ENCODE measurements around the gene SERPINB5.

Gene SERPINB5

DNA sequence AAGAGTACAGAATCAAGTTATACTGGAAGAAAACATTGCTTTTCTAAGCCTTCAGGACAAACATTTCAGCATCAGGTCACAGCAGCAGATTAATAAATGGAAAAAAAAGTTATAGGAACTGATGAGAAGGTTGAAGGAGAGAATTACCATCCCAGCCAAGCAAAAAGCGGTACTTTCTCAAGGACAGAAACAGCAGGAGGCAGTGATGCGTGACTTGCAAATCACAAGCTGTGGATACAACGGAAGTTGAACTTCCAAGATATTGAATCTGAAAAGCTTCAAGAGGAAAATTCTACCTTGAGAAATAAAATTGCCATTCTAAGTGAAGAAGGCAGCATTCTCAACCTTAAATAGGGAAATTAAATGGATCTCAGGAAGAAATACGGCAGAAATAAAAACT lies 46.9 kb downstream of the SERPINB5 start:
- no peak for DNase-seq (ENCODE audit: extremely low read depth in 1 of 2, low read depth in 1 of 2)

DNA sequence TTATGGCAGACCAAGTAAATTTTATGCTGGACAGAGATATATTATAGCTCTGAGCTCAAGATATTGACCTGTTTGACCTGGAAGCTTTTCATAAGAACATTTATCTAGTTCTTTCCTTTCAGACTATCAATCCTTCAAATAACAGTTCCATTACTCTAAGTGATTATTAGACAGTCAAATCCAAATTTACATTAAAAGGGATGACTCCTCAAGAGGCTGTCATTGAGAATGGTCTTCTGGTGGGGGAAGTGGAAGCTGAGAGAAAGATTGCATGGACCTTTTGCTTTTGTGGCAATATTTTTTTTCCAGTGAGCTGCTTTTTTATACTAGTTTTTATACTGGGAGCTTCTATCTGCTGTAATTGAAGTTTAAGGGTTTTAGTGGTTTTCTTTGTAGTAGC lies 50.5 kb downstream of the SERPINB5 start:
- DNase-seq (ENCODE audit: extremely low read depth in 1 of 2, low read depth in 1 of 2), result no peak

DNA sequence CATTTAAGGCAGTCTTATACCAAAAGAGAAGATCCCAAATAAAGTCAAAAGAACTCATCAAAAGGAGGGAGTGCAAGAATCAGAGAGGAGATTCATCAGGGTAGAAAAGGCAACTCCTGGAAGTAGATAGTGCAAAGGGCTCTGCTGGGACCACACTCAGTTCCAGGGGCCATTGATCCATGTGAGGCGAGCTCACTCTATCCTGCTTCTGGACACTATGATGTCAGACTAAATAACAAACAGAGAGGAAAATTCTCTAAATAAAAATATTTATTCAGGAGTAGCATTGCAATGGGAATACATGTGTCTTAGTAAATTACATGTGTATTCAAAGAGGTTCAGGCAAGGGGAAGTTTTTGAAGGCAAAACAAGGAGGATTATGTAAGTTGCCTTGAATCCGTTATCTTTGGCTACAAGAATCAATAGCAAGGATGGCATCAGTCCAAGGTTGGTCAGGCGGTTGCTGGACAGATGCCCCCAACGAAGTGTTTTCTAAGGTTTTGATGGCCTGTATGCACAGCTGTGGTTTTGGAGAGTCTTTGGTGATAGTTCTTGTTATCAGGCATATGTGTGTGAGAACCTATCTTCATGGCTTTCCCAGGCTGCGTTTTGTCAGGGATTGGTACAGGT lies 52.2 kb downstream of the SERPINB5 start:
- DNase-seq (ENCODE audit: extremely low read depth in 1 of 2, low read depth in 1 of 2), result no peak

DNA sequence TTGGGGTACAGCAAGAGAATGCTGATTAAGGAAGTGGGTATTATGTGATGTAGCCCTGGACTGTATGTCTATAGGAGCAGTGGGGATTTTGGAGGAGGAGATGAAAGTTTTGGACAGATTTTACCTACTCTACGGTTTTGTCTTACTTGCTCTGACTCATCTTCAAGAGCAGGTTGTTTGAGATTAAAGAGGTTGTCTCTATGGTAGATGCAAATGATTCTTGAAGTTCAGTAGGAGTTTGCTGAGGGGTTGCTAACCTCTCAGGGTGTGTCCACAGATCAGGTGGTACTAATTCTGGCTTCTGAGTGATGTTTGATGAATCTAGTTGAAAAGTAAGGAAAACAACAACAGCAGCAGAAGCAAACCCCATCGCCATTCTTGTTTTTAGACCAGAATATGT lies 55.7 kb downstream of the SERPINB5 start:
- no peak for DNase-seq (ENCODE audit: extremely low read depth in 1 of 2, low read depth in 1 of 2)

DNA sequence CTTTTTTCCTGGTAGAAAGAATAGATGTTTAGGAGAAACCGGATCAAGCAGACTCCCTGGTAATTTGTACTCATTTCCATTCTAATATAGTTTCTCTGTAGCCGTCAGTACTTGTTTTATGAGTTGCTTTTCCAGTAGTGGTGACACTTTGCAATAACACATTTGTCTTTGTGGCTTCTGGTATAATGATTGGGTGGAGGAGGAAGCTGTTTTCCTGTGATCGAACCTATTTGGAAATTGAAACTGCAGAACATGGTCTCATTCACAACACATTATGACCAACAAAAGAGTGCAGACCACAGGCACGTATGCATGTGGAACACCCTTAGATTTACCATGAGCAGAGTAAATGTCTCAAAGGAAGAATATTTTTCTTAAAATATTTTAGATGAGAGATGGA lies 57.9 kb downstream of the SERPINB5 start:
- DNase-seq (ENCODE audit: extremely low read depth in 1 of 2, low read depth in 1 of 2), result no peak

DNA sequence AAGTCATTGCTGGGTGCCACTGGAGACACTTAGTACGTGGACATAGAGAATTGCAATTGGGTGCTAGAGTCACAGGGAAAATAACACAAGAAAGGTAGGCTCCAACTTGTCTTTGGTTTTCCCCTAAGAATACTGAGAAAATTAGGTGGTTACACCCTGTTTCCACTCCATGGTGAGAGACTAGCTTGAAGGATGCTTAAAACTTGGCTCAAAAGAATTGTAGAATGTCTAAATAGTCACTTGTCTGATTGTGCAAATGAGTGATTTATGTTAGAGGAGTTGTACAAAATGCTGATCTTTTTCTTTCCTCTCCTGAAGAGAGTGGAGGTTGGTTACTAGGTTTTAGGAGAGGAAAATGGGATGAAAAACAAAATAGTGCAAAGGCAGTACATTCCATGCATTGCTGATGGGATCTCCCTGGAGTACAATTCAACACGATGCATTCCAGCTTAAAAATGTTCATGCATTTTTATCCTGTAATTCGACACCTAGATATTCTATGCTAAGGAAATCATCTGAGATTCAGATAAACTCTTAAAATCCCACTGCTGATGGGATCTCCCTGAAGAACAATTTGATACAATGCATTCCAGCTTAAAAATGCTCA lies 63.2 kb downstream of the SERPINB5 start:
- no peak for DNase-seq (ENCODE audit: extremely low read depth in 1 of 2, low read depth in 1 of 2)

DNA sequence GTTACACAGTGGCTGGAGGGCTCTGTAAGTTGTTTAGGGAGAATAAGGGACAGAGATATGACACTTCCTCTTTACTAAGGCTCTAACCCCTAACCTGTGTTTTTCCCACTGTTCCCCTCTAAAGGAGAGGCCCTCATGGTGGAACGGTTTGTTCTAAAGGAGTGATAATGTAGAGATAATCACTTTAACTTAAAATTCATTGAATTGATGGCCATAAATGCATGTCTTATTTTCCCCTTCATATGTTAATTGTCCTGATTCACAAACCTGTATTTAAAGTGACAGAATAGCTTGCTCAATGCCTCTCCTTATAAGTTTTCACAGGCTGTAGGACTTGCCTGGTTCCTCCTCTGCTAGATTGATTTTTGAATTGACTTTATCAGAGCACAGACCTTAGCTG lies 65.3 kb downstream of the SERPINB5 start, which contains the start of gene SERPINB12:
SERPINB12 (plus strand) TSS at position 301 of the 400 bp plus-strand sequence. CDS start 13,791 bp downstream, outside the sequence.
- DNase-seq (ENCODE audit: extremely low read depth in 1 of 2, low read depth in 1 of 2), result no peak

DNA sequence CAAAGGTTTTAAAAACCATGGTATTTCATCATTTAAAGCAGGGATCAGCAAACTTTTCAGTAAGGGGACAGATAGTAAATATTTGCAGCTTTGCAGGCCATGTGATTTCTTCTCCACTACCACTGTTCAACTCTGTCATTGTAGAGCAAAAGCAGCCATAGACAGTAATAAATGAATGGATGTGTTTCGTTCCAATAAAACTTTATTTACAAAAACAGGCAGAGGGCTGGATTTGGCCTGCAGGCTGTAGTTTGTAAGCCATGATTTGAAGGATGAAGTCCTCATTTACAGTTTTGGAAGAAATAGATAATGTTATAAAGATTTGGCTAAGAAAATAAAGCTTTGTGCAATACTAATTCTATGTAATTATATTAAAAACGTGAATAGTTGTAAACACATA lies 67.3 kb downstream of the SERPINB5 start:
- DNase-seq (ENCODE audit: extremely low read depth in 1 of 2, low read depth in 1 of 2), result no peak

DNA sequence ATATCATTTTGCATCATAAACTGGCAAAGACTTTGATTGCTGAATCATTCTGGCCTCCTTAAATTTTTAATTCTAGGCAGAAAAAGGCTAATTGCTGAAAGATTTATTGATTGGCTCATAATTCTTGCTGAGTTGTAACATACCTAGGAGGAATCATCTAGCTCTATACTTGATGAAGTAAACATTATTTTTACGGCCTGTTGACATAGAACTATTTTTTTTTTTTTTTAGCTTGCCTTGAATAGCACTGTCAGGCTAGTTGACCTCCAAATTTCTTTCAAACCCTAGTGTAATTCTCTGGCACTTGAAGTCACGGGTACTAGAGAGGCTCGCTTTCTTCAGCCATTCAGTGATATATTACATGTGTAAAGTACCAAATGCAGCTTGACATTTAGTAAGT lies 68.2 kb downstream of the SERPINB5 start:
- no peak for DNase-seq (ENCODE audit: extremely low read depth in 1 of 2, low read depth in 1 of 2)

DNA sequence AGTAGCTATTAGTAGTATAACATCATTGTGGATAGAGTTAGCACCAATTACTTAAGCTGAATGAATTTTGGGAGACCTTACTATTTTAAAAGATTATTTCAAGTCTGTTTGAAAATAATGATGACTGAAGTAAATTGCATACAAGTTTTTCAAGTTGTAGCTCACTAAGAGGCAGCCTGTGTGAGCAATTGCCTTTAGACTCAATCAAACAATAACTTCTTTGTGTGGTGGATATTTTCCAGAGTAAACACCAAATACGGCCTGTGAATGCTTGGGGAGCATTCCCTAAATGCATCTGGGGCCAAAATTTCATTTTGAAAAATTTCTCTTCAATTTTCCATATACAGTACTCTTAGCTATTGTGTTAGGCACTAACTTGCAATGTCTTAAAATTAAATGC lies 73.3 kb downstream of the SERPINB5 start:
- no peak for DNase-seq (ENCODE audit: extremely low read depth in 1 of 2, low read depth in 1 of 2)

DNA sequence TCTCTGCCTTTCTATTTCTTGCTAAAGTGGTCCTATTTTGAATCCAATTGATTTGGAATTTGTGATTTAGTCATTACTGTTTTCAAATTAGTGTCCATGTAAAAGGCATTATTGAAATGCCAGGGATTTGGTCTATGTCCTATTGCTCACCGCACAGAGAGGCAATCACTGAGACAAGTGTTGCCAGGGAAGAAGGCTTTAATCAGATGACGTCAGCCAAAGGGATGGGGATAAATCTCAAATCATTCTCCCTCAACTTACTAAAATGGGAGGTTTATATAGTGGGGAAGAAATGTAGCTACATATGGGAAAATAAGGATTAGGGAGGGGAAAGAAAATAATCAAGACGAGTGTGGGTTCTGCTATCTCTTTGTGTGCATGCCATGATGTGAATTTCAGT lies 75.0 kb downstream of the SERPINB5 start:
- DNase-seq (ENCODE audit: extremely low read depth in 1 of 2, low read depth in 1 of 2), result no peak

DNA sequence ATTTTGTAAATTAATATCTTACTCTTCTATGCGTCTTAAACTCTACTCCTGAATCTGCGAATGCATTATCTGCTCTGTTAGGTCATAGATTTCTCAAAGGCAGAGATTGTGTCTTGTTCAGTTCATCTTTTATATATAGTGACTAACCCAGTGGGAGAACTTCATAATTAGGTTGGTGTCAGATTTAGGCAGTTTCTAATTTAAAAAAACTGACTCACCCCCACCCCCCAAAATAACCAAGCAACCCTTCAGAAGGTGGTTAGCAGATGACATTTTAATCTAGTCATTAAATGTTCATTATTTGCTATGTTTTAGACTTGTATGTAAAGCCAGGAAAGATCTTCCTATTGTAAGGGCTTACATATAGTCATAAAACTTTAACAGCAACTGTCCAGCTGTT lies 75.8 kb downstream of the SERPINB5 start:
- no peak for DNase-seq (ENCODE audit: extremely low read depth in 1 of 2, low read depth in 1 of 2)

DNA sequence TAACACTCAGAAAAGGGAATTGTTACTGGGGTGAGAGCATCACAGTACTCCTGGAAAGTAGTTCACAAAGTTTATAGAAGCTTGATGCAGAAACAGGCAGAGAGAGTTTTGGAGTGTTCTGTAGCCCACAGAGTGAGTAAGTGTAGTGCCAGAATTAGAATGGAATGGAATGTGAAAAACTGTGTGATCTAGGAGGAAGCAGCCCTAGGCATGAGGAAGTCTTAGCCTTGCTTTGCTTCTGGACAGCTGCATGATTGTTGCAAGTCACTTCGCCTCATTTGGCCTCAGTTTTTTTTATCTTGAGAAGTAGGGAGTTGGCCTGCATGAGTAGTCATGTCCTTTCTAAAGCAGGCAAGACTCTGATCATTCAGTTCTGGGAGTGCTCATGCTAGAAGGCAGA lies 76.3 kb downstream of the SERPINB5 start:
- DNase-seq (ENCODE audit: extremely low read depth in 1 of 2, low read depth in 1 of 2), result no peak
